ENCODE results near the gene AFAP1L2. TPM values are rescaled to one million over a fixed set of nuclear protein-coding genes. Genes with fewer than 3 reads are reported as not detected.

AFAP1L2 gene
- total RNA-seq, 2 experiments from 2014 or later: 0.36 to 0.50 TPM

DNA sequence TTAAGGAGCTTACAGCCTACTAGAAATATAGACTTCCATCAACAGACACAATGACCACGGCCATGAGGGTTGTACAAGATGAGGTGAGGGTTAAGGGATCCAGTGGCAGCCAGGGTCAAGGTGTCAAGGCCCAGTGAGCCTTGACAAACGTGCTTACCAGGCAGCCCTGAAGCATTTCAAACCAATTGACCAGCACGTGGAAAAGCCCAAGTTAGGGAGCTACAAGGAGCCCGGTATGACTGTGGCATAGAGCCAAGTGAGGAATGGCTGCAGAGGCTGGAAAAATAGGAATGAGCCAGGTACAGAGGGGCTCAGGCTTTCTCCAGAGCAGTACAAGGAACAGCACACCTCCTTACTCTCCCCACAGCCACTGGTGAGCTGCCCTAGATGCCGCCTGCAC is 12.7 kb downstream of the AFAP1L2 start:
- Mint-ChIP-seq H3K27ac (no peak overlapping the region), H3K27me3 (peaks cover 39% of the 10 kb centered on the region), H3K9me3 (no peaks in the 10 kb centered on the region), H3K4me1 (ENCODE audit: low read depth) (no peaks in the 10 kb centered on the region), H3K36me3 (ENCODE audit: low read depth) (no peaks in the 10 kb centered on the region), H3K4me3 (no peak overlapping the region)
- ChIA-PET CTCF (no interaction called here), POLR2A (no interaction called here)
- ATAC-seq (ENCODE audit: poor library complexity) (no peak), DNase-seq (no peak)
- no peak overlapping the region for H3K4me3 ChIP-seq (ENCODE audit: low read length)
- peaks cover 15% of the 10 kb centered on the region in 2 experiments for H3K27me3 ChIP-seq (ENCODE audit: control insufficient read depth in 1 of 2, insufficient read depth in 2 of 2, low read length in 2 of 2)
- H3K4me1 ChIP-seq (ENCODE audit: insufficient read depth, low read length): no peaks in the 10 kb centered on the region
- intact Hi-C loops (cut with DNase I, micrococcal nuclease): no loop called here
- H3K36me3 ChIP-seq (ENCODE audit: insufficient read depth, low read length): no peaks in the 10 kb centered on the region
- no peak overlapping the region for H3K27ac ChIP-seq (ENCODE audit: low read depth in 1 of 2, low read length in 2 of 2)
- TF ChIP-seq, protein P1, sequence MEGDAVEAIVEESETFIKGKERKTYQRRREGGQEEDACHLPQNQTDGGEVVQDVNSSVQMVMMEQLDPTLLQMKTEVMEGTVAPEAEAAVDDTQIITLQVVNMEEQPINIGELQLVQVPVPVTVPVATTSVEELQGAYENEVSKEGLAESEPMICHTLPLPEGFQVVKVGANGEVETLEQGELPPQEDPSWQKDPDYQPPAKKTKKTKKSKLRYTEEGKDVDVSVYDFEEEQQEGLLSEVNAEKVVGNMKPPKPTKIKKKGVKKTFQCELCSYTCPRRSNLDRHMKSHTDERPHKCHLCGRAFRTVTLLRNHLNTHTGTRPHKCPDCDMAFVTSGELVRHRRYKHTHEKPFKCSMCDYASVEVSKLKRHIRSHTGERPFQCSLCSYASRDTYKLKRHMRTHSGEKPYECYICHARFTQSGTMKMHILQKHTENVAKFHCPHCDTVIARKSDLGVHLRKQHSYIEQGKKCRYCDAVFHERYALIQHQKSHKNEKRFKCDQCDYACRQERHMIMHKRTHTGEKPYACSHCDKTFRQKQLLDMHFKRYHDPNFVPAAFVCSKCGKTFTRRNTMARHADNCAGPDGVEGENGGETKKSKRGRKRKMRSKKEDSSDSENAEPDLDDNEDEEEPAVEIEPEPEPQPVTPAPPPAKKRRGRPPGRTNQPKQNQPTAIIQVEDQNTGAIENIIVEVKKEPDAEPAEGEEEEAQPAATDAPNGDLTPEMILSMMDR (IDR thresholded peaks at IDR 0.05): no peak
- H3K9me3 ChIP-seq (ENCODE audit: control insufficient read depth in 1 of 2, insufficient read depth in 1 of 2, low read length in 2 of 2): peaks cover 0 to 1% of the 10 kb centered on the region in 2 experiments

DNA sequence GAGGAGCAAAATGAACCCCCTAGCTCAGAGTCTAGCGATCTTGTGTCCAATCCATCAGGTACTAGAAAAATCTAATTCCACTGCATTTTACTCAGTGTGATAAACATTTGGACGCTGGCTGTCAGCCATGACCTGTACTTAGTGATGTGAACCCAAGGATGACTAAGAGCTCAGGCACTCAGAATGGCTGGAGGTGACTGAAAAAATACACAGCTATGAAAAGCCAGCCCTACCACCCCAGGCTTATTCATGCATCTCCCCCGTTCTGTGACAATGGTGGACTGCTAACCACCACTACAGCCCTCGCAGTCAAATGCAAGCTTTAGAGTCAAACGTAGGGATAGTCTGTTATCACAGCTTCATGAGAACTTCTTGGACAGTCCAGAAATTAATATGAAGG is 14.9 kb downstream of the AFAP1L2 start:
- ChIA-PET CTCF (no interaction called here), POLR2A (no interaction called here)
- no peaks in the 10 kb centered on the region for H3K9me3 Mint-ChIP-seq
- Histone ChIP-seq H3K4me3 (ENCODE audit: low read length) (no peak overlapping the region), H3K4me1 (ENCODE audit: insufficient read depth, low read length) (no peaks in the 10 kb centered on the region), H3K27ac (ENCODE audit: low read depth in 1 of 2, low read length in 2 of 2) (no peak overlapping the region), H3K36me3 (ENCODE audit: insufficient read depth, low read length) (no peaks in the 10 kb centered on the region), H3K27me3 (ENCODE audit: control insufficient read depth in 1 of 2, insufficient read depth in 2 of 2, low read length in 2 of 2) (peaks cover 7 to 8% of the 10 kb centered on the region in 2 experiments), H3K9me3 (ENCODE audit: control insufficient read depth in 1 of 2, insufficient read depth in 1 of 2, low read length in 2 of 2) (peaks cover 0 to 4% of the 10 kb centered on the region in 2 experiments)
- intact Hi-C loops (cut with DNase I, micrococcal nuclease): no loop called here
- no peaks in the 10 kb centered on the region for H3K4me1 Mint-ChIP-seq (ENCODE audit: low read depth)
- DNase-seq (no peak), ATAC-seq (ENCODE audit: poor library complexity) (no peak)
- H3K27me3 Mint-ChIP-seq: peaks cover 19% of the 10 kb centered on the region
- H3K4me3 Mint-ChIP-seq: no peak overlapping the region
- no peak overlapping the region for H3K27ac Mint-ChIP-seq
- no peaks in the 10 kb centered on the region for H3K36me3 Mint-ChIP-seq (ENCODE audit: low read depth)
- TF ChIP-seq, protein P1 (IDR thresholded peaks at IDR 0.05): no peak

DNA sequence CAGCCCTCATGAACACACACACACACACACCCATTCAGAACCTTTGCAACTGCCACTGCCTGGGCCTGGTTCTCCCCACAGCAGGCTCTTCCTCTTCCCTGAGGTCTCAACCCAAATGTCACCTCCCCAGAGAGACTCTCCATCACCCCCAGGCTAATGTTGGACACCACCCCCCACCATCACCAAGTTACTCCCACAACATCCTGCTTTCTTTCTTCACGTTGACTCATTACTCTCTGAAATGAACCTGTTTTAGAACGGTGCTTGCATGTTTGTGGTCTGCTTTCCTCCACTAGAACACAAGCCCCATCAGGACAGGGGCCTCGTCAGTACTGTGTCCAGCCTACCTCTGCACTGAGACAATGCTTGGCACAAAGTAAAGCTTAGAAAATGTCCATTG is 16.0 kb downstream of the AFAP1L2 start:
- Histone ChIP-seq H3K4me1 (ENCODE audit: insufficient read depth, low read length) (no peaks in the 10 kb centered on the region), H3K36me3 (ENCODE audit: insufficient read depth, low read length) (no peaks in the 10 kb centered on the region), H3K9me3 (ENCODE audit: control insufficient read depth in 1 of 2, insufficient read depth in 1 of 2, low read length in 2 of 2) (peaks cover 0 to 4% of the 10 kb centered on the region in 2 experiments), H3K27me3 (ENCODE audit: control insufficient read depth in 1 of 2, insufficient read depth in 2 of 2, low read length in 2 of 2) (peaks cover 4 to 7% of the 10 kb centered on the region in 2 experiments), H3K27ac (ENCODE audit: low read depth in 1 of 2, low read length in 2 of 2) (no peak overlapping the region), H3K4me3 (ENCODE audit: low read length) (no peak overlapping the region)
- no peaks in the 10 kb centered on the region for H3K36me3 Mint-ChIP-seq (ENCODE audit: low read depth)
- CTCF ChIA-PET: no interaction called here
- H3K4me1 Mint-ChIP-seq (ENCODE audit: low read depth): no peaks in the 10 kb centered on the region
- no peak overlapping the region for H3K27ac Mint-ChIP-seq
- ATAC-seq (ENCODE audit: poor library complexity) (no peak), DNase-seq (no peak)
- H3K9me3 Mint-ChIP-seq: no peaks in the 10 kb centered on the region
- H3K27me3 Mint-ChIP-seq: peaks cover 10% of the 10 kb centered on the region
- POLR2A ChIA-PET: no interaction called here
- no peak overlapping the region for H3K4me3 Mint-ChIP-seq
- intact Hi-C loops (cut with DNase I, micrococcal nuclease): no loop called here
- TF ChIP-seq, protein P1 (IDR thresholded peaks at IDR 0.05): no peak
